ENCODE measurements around the gene METTL27. TPM values are rescaled to one million over a fixed set of nuclear protein-coding genes. Genes with fewer than 3 reads are reported as not detected.
"Not testable (repeated sequence)": the region's sequence is repeated elsewhere in the genome, so short reads cannot be mapped to it uniquely, and the experiment has no call there.

METTL27 gene
- 3.2 and 5.7 TPM in 2 replicates for total RNA-seq (2014; rRNA removed)
- 7.8 TPM for polyA plus RNA-seq (2012)

GRCh38 chr7:73842067-73842976 is at the start of gene METTL27:
Gene METTL27, minus strand, starts transcription at chr7:73842516. Its CDS starts 376 bp downstream, at chr7:73842140.
- DNase-seq (ENCODE audit: low read depth) = peak; percentile 91

- no peak for DNase-seq (ENCODE audit: low read depth)
These were observed 49.0 kb upstream of the METTL27 start for GRCh38 chr7:73891178-73891885.

- DNase-seq (ENCODE audit: low read depth) = no peak
These were observed 48.3 kb upstream of the METTL27 start for GRCh38 chr7:73890555-73891147.

- DNase-seq (ENCODE audit: low read depth) = peak; percentile 24
These were observed 46.6 kb upstream of the METTL27 start for GRCh38 chr7:73888959-73889358.

GRCh38 chr7:73887762-73888161 is 45.4 kb upstream of the METTL27 start:
- DNase-seq (ENCODE audit: low read depth) = no peak

GRCh38 chr7:73885975-73886798 is 43.9 kb upstream of the METTL27 start:
- DNase-seq (ENCODE audit: low read depth) = no peak

- no peak for DNase-seq (ENCODE audit: low read depth)
These were observed 43.2 kb upstream of the METTL27 start for GRCh38 chr7:73885433-73885974.

GRCh38 chr7:73884867-73885422 is 42.6 kb upstream of the METTL27 start:
- not testable (repeated sequence) for DNase-seq (ENCODE audit: low read depth)

GRCh38 chr7:73882047-73882402 is 39.7 kb upstream of the METTL27 start:
- no peak for DNase-seq (ENCODE audit: low read depth)

GRCh38 chr7:73881352-73882046 is 39.2 kb upstream of the METTL27 start:
- no peak for DNase-seq (ENCODE audit: low read depth)

GRCh38 chr7:73880755-73881328 is 38.5 kb upstream of the METTL27 start:
- DNase-seq (ENCODE audit: low read depth) = no peak

GRCh38 chr7:73879977-73880681 is 37.8 kb upstream of the METTL27 start:
- DNase-seq (ENCODE audit: low read depth) = no peak

GRCh38 chr7:73876973-73877372 is 34.7 kb upstream of the METTL27 start:
- no peak for DNase-seq (ENCODE audit: low read depth)

- no peak for DNase-seq (ENCODE audit: low read depth)
These were observed 34.0 kb upstream of the METTL27 start for GRCh38 chr7:73876361-73876760.

- no peak for DNase-seq (ENCODE audit: low read depth)
These were observed 30.0 kb upstream of the METTL27 start for GRCh38 chr7:73872056-73872908.

GRCh38 chr7:73871163-73872011 is 29.1 kb upstream of the METTL27 start:
- DNase-seq (ENCODE audit: low read depth) = no peak

- DNase-seq (ENCODE audit: low read depth) = no peak
These were observed 27.8 kb upstream of the METTL27 start for GRCh38 chr7:73870041-73870492.
